T-helper 1 cell treated with Interleukin-12 subunit alpha and Interleukin-12 subunit beta and Interleukin-4 antibody, amounts not matched to agents 30 μg/mL and 1 μg/mL, for 36 hours (primary cell): ENCODE data around the gene ZNF532.

Source experiments
- H3K27ac Mint-ChIP-seq: one replicate; pipeline ENCODE4 v1.8.0; 2021; ENCODE audit warnings: mild to moderate bottlenecking, mixed read lengths
- H3K27me3 Mint-ChIP-seq: one replicate; pipeline ENCODE4 v1.8.0; 2021; ENCODE audit warnings: low read depth, mixed read lengths
- H3K36me3 Mint-ChIP-seq: one replicate; pipeline ENCODE4 v1.8.0; 2021; ENCODE audit warnings: low read depth, mixed read lengths
- H3K4me1 Mint-ChIP-seq: one replicate; pipeline ENCODE4 v1.8.0; 2021; ENCODE audit warnings: low read depth, mixed read lengths
- H3K4me3 Mint-ChIP-seq: one replicate; pipeline ENCODE4 v1.8.0; 2021; ENCODE audit warnings: mild to moderate bottlenecking, moderate library complexity, mixed read lengths
- H3K9me3 Mint-ChIP-seq: one replicate; pipeline ENCODE4 v1.8.0; 2021; ENCODE audit warnings: mixed read lengths

The ZNF532 gene

GRCh38 chr18:58949031-58949430 lies 84.4 kb downstream of the ZNF532 start:
- H3K9me3 Mint-ChIP-seq: no peaks in the 10 kb centered on the region
- H3K36me3 Mint-ChIP-seq: no peaks in the 10 kb centered on the region
- H3K27me3 Mint-ChIP-seq: peaks cover 11% of the 10 kb centered on the region
- H3K4me1 Mint-ChIP-seq: no peaks in the 10 kb centered on the region
- H3K27ac Mint-ChIP-seq: no peak overlapping the region
- no peak overlapping the region for H3K4me3 Mint-ChIP-seq

- Mint-ChIP-seq H3K4me3 (no peak overlapping the region), H3K4me1 (no peaks in the 10 kb centered on the region), H3K27ac (no peak overlapping the region)
Observed at GRCh38 chr18:58951986-58952702, 87.5 kb downstream of the ZNF532 start.

GRCh38 chr18:58952858-58953257 lies 88.2 kb downstream of the ZNF532 start:
- Mint-ChIP-seq H3K36me3 (no peaks in the 10 kb centered on the region), H3K27ac (no peak overlapping the region), H3K27me3 (peaks cover 11% of the 10 kb centered on the region), H3K9me3 (no peaks in the 10 kb centered on the region), H3K4me1 (no peaks in the 10 kb centered on the region), H3K4me3 (no peak overlapping the region)

More at GRCh38 chr18:58951986-58952702, 87.5 kb downstream of the ZNF532 start:
- H3K9me3 Mint-ChIP-seq: no peaks in the 10 kb centered on the region
- peaks cover 11% of the 10 kb centered on the region for H3K27me3 Mint-ChIP-seq
- H3K36me3 Mint-ChIP-seq: no peaks in the 10 kb centered on the region

GRCh38 chr18:58953627-58954026 lies 89.0 kb downstream of the ZNF532 start:
- Mint-ChIP-seq H3K9me3 (no peaks in the 10 kb centered on the region), H3K27ac (no peak overlapping the region), H3K36me3 (no peaks in the 10 kb centered on the region), H3K4me1 (no peaks in the 10 kb centered on the region), H3K4me3 (no peak overlapping the region), H3K27me3 (peaks cover 11% of the 10 kb centered on the region)

GRCh38 chr18:58955001-58955400 lies 90.3 kb downstream of the ZNF532 start:
- Mint-ChIP-seq H3K27me3 (peaks cover 7% of the 10 kb centered on the region), H3K4me1 (no peaks in the 10 kb centered on the region), H3K27ac (no peak overlapping the region), H3K36me3 (no peaks in the 10 kb centered on the region), H3K4me3 (no peak overlapping the region), H3K9me3 (no peaks in the 10 kb centered on the region)

- Mint-ChIP-seq H3K4me3 (no peak overlapping the region), H3K36me3 (no peaks in the 10 kb centered on the region), H3K27ac (no peak overlapping the region), H3K9me3 (no peaks in the 10 kb centered on the region), H3K27me3 (peaks cover 7% of the 10 kb centered on the region), H3K4me1 (no peaks in the 10 kb centered on the region)
Observed at GRCh38 chr18:58955738-58956137, 91.1 kb downstream of the ZNF532 start.

GRCh38 chr18:58958628-58959027 lies 94.0 kb downstream of the ZNF532 start:
- no peaks in the 10 kb centered on the region for H3K9me3 Mint-ChIP-seq
- H3K27me3 Mint-ChIP-seq: no peaks in the 10 kb centered on the region
- no peaks in the 10 kb centered on the region for H3K4me1 Mint-ChIP-seq
- H3K27ac Mint-ChIP-seq: no peak overlapping the region
- no peak overlapping the region for H3K4me3 Mint-ChIP-seq
- no peaks in the 10 kb centered on the region for H3K36me3 Mint-ChIP-seq

- Mint-ChIP-seq H3K36me3 (no peaks in the 10 kb centered on the region), H3K4me1 (no peaks in the 10 kb centered on the region), H3K4me3 (no peak overlapping the region), H3K27me3 (peaks cover 1% of the 10 kb centered on the region), H3K9me3 (no peaks in the 10 kb centered on the region), H3K27ac (no peak overlapping the region)
Observed at GRCh38 chr18:58960508-58960907, 95.8 kb downstream of the ZNF532 start.

- no peak overlapping the region for H3K27ac Mint-ChIP-seq
- H3K36me3 Mint-ChIP-seq: no peaks in the 10 kb centered on the region
- no peaks in the 10 kb centered on the region for H3K4me1 Mint-ChIP-seq
- peaks cover 7% of the 10 kb centered on the region for H3K27me3 Mint-ChIP-seq
- no peak overlapping the region for H3K4me3 Mint-ChIP-seq
- H3K9me3 Mint-ChIP-seq: no peaks in the 10 kb centered on the region
Observed at GRCh38 chr18:58960946-58961722, 96.5 kb downstream of the ZNF532 start.

GRCh38 chr18:58962336-58962735 lies 97.7 kb downstream of the ZNF532 start:
- Mint-ChIP-seq H3K4me1 (no peaks in the 10 kb centered on the region), H3K27me3 (peaks cover 7% of the 10 kb centered on the region), H3K27ac (no peak overlapping the region), H3K4me3 (no peak overlapping the region), H3K36me3 (no peaks in the 10 kb centered on the region), H3K9me3 (no peaks in the 10 kb centered on the region)

GRCh38 chr18:58965291-58966004 lies 100.8 kb downstream of the ZNF532 start:
- Mint-ChIP-seq H3K4me1 (no peaks in the 10 kb centered on the region), H3K9me3 (no peaks in the 10 kb centered on the region), H3K27me3 (peaks cover 7% of the 10 kb centered on the region), H3K4me3 (no peak overlapping the region), H3K27ac (no peak overlapping the region), H3K36me3 (no peaks in the 10 kb centered on the region)

GRCh38 chr18:58966005-58966677 lies 101.5 kb downstream of the ZNF532 start:
- Mint-ChIP-seq H3K9me3 (no peaks in the 10 kb centered on the region), H3K4me1 (no peaks in the 10 kb centered on the region), H3K36me3 (no peaks in the 10 kb centered on the region), H3K27me3 (peaks cover 7% of the 10 kb centered on the region), H3K4me3 (no peak overlapping the region), H3K27ac (no peak overlapping the region)

GRCh38 chr18:58966704-58967103 lies 102.0 kb downstream of the ZNF532 start:
- no peaks in the 10 kb centered on the region for H3K9me3 Mint-ChIP-seq
- no peaks in the 10 kb centered on the region for H3K36me3 Mint-ChIP-seq
- H3K4me3 Mint-ChIP-seq: no peak overlapping the region
- H3K27ac Mint-ChIP-seq: no peak overlapping the region
- peaks cover 7% of the 10 kb centered on the region for H3K27me3 Mint-ChIP-seq
- no peaks in the 10 kb centered on the region for H3K4me1 Mint-ChIP-seq

- H3K4me3 Mint-ChIP-seq: no peak overlapping the region
- no peaks in the 10 kb centered on the region for H3K4me1 Mint-ChIP-seq
- H3K27ac Mint-ChIP-seq: no peak overlapping the region
- H3K9me3 Mint-ChIP-seq: no peaks in the 10 kb centered on the region
- no peaks in the 10 kb centered on the region for H3K36me3 Mint-ChIP-seq
- H3K27me3 Mint-ChIP-seq: peaks cover 13% of the 10 kb centered on the region
Observed at GRCh38 chr18:58967751-58968254, 103.1 kb downstream of the ZNF532 start.
